Uterus (tissue), 2 donors: Measurements from ENCODE around the gene LCE5A.

Experiments
- CTCF ChIP-seq, 4 experiments: fragments of 200-600 bp in 2 of 4; fragments of 450-650 bp in 2 of 4; sonication (generic) in 2 of 4; IDR thresholded peaks; one replicate each; pipeline ENCODE4 v1.5.1; 2016 to 2019; ENCODE audit warnings: antibody characterized with exemption in 4 of 4, mild to moderate bottlenecking in 2 of 4, moderate library complexity in 1 of 4
- POLR2A ChIP-seq, 2 donors: fragments of 450-650 bp; IDR thresholded peaks; one replicate each; pipeline ENCODE4 v1.6.1; 2016; ENCODE audit warnings: antibody characterized with exemption in 2 of 2, mild to moderate bottlenecking in 1 of 2, moderate library complexity in 1 of 2

- no peak for TF ChIP-seq CTCF (IDR thresholded peaks at IDR 0.05)
- TF ChIP-seq POLR2A (IDR thresholded peaks at IDR 0.05): no peak
Observed at GRCh38 chr1:152537496-152537895, 26.9 kb downstream of the LCE5A start.
